HEK293 (cell line): ENCODE results near the gene MYL12A.

Experiments used
- CTCF ChIA-PET: fragments of 350-600 bp; formaldehyde crosslinking; extraction: SDS; loops from one replicate; lab custom pipeline; 2021; ENCODE audit warnings: antibody characterized with exemption; lab: Yijun Ruan, JAX
- POLR2A ChIA-PET: fragments of 300-600 bp; formaldehyde crosslinking; extraction: SDS; loops from one replicate; lab custom pipeline; 2020; ENCODE audit warnings: antibody characterized with exemption, inconsistent platforms; lab: Yijun Ruan, JAX
- H3K27ac ChIP-seq: fragments of 200-500 bp; sonication (Bioruptor generic); 2 replicates; pipeline ENCODE4 v1.5.1; 2014; ENCODE audit warnings: low read depth, low read length, control low read depth, inconsistent platforms; ENCODE audit errors: extremely low read depth
- H3K36me3 ChIP-seq, 2 experiments: fragments of 200-500 bp in 1 of 2; sonication (Bioruptor generic) in 1 of 2; 1 replicate in 1 of 2; 2 replicates in 1 of 2; pipeline ENCODE4 v1.5.1; 2014 to 2017; ENCODE audit warnings: inconsistent platforms in 2 of 2, low read length in 2 of 2; ENCODE audit not compliant: control insufficient read depth in 2 of 2, insufficient read depth in 1 of 2
- H3K4me1 ChIP-seq: fragments of 200-500 bp; sonication (Bioruptor generic); 2 replicates; pipeline ENCODE4 v1.5.1; 2014; ENCODE audit warnings: mild to moderate bottlenecking, low read length, inconsistent platforms; ENCODE audit not compliant: control insufficient read depth, insufficient read depth
- H3K4me3 ChIP-seq: 2 replicates; pipeline ENCODE4 v1.5.1; 2011; ENCODE audit warnings: low read depth, mild to moderate bottlenecking, control low read depth, low read length, moderate library complexity
- H3K9me3 ChIP-seq: fragments of 200-500 bp; sonication (Bioruptor generic); 2 replicates; pipeline ENCODE4 v1.5.1; 2014; ENCODE audit warnings: low read depth, low read length, inconsistent platforms; ENCODE audit not compliant: control insufficient read depth, insufficient read depth
- BCL11B ChIP-seq: fragments of 450-650 bp; formaldehyde crosslinking; IDR thresholded peaks from 2 replicates; pipeline ENCODE4 v1.5.1; 2016; ENCODE audit warnings: low read depth, missing biosample characterization, missing genetic modification characterization
- KLF16 ChIP-seq: fragments of 450-650 bp; formaldehyde crosslinking; IDR thresholded peaks from 2 replicates; pipeline ENCODE4 v1.5.1; 2017; ENCODE audit warnings: missing biosample characterization, missing genetic modification characterization
- TCF7L2 ChIP-seq: IDR thresholded peaks from 2 replicates; pipeline ENCODE4 v1.6.1; 2011; ENCODE audit warnings: low read depth, mild to moderate bottlenecking, inconsistent platforms, low read length, moderate library complexity, borderline replicate concordance
- WT1 ChIP-seq: fragments of 450-650 bp; formaldehyde crosslinking; IDR thresholded peaks from 2 replicates; pipeline ENCODE4 v1.5.1; 2016; ENCODE audit warnings: missing biosample characterization, missing genetic modification characterization
- ZBTB11 ChIP-seq: fragments of 450-650 bp; formaldehyde crosslinking; conservative IDR thresholded peaks from 2 replicates; pipeline ENCODE4 v1.5.1; 2016; ENCODE audit warnings: low read depth, missing biosample characterization, missing genetic modification characterization
- ZNF138 ChIP-seq: fragments of 450-650 bp; formaldehyde crosslinking; IDR thresholded peaks from 2 replicates; pipeline ENCODE4 v1.5.1; 2016; ENCODE audit warnings: missing biosample characterization, missing genetic modification characterization, borderline replicate concordance
- ZNF510 ChIP-seq: fragments of 450-650 bp; formaldehyde crosslinking; IDR thresholded peaks from 2 replicates; pipeline ENCODE4 v1.5.1; 2018; ENCODE audit warnings: mild to moderate bottlenecking, missing genetic modification characterization, missing biosample characterization; ENCODE audit not compliant: insufficient replicate concordance
- ZNF785 ChIP-seq: fragments of 450-650 bp; formaldehyde crosslinking; IDR thresholded peaks from 2 replicates; pipeline ENCODE4 v1.5.1; 2016; ENCODE audit warnings: missing biosample characterization, missing genetic modification characterization
- ZNF837 ChIP-seq: fragments of 450-650 bp; formaldehyde crosslinking; IDR thresholded peaks from 2 replicates; pipeline ENCODE4 v1.5.1; 2016; ENCODE audit warnings: missing biosample characterization, missing genetic modification characterization
- ZNF843 ChIP-seq: fragments of 450-650 bp; formaldehyde crosslinking; IDR thresholded peaks from 2 replicates; pipeline ENCODE4 v1.5.1; 2016; ENCODE audit warnings: missing biosample characterization, missing genetic modification characterization

Gene MYL12A

GRCh38 chr18:3286159-3286558 is 38.6 kb downstream of the MYL12A start:
- no peaks in the 10 kb centered on the region for H3K36me3 ChIP-seq
- POLR2A ChIA-PET, result no interaction called here
- no peak overlapping the region for H3K4me3 ChIP-seq
- no peaks in the 10 kb centered on the region for H3K4me1 ChIP-seq
- CTCF ChIA-PET, result interaction anchor here (2.8 to 8.1 kb wide), 2 partner anchors 11 to 380 kb away, joined by 11 to 167 read pairs; no protein-coding TSS in a partner anchor
- no peak for TF ChIP-seq ZBTB11 (tag by site-specific recombination)
- no peak for TF ChIP-seq ZNF785
- no peak for TF ChIP-seq WT1 (tag by site-specific recombination)
- TF ChIP-seq ZNF837, result no peak
- no peak for TF ChIP-seq ZNF510
- no peak for TF ChIP-seq ZNF843 (tag by site-specific recombination)
- no peak for TF ChIP-seq BCL11B (tag by site-specific recombination)
- TF ChIP-seq, all 188 proteins: peak for 0
- no peak overlapping the region for H3K27ac ChIP-seq
- no peaks in the 10 kb centered on the region; the same call in none of the 2 replicates for H3K9me3 ChIP-seq

GRCh38 chr18:3293196-3293951 is 45.8 kb downstream of the MYL12A start:
- Histone ChIP-seq H3K36me3 (no peaks in the 10 kb centered on the region), H3K4me1 (peaks cover 4% of the 10 kb centered on the region; the same call in 1 of the 2 replicates), H3K27ac (no peak overlapping the region), H3K4me3 (no peak overlapping the region), H3K9me3 (no peaks in the 10 kb centered on the region; the same call in none of the 2 replicates)
- ChIA-PET POLR2A (no interaction called here), CTCF (interaction anchor here (0.6 to 2.1 kb wide), 3 partner anchors 11 to 300 kb away, joined by 3 to 7 read pairs (median 3); no protein-coding TSS in a partner anchor)
- no peak for TF ChIP-seq ZNF138 (tag by site-specific recombination)

GRCh38 chr18:3294435-3295080 is 47.0 kb downstream of the MYL12A start:
- no peaks in the 10 kb centered on the region for H3K36me3 ChIP-seq
- CTCF ChIA-PET, result interaction anchor here (0.9 to 2.1 kb wide), 4 partner anchors 30 to 372 kb away, joined by 3 to 8 read pairs (median 5); no protein-coding TSS in a partner anchor
- H3K9me3 ChIP-seq, result no peaks in the 10 kb centered on the region; the same call in none of the 2 replicates
- H3K4me1 ChIP-seq, result peaks cover 4% of the 10 kb centered on the region; the same call in 1 of the 2 replicates
- no peak overlapping the region for H3K27ac ChIP-seq
- TF ChIP-seq TCF7L2, result no peak
- no peak for TF ChIP-seq KLF16 (tag by site-specific recombination)
- TF ChIP-seq, all 188 proteins: peak for 0
- no peak overlapping the region for H3K4me3 ChIP-seq
- POLR2A ChIA-PET, result interaction anchor here (1.1 kb wide), 1 partner anchor 153 kb away, joined by 4 read pairs; no protein-coding TSS in a partner anchor
